ENCODE data around the gene TEX261.
A peak's percentile ranks its signal among the peaks of the same experiment; 100 is the strongest.
"Not testable (repeated sequence)": the region's sequence is repeated elsewhere in the genome, so short reads cannot be mapped to it uniquely, and the experiment has no call there.

Gene TEX261

GRCh38 chr2:70994699-70995425 is at the start of gene TEX261:
TSS of gene TEX261 (minus strand) at chr2:70994873. CDS start at chr2:70994757, 116 bp downstream.
- peak; percentile 93 for DNase-seq

- DNase-seq: no peak
Observed at GRCh38 chr2:71043531-71044407, 49.1 kb upstream of the TEX261 start.

GRCh38 chr2:71042287-71042686 is 47.6 kb upstream of the TEX261 start:
- no peak for DNase-seq

GRCh38 chr2:71036296-71036695 is 41.6 kb upstream of the TEX261 start:
- not testable (repeated sequence) for DNase-seq

- peak; percentile 75 for DNase-seq
Observed at GRCh38 chr2:71023553-71024243, 29.0 kb upstream of the TEX261 start.

- not testable (repeated sequence) for DNase-seq
Observed at GRCh38 chr2:71021394-71021793, 26.7 kb upstream of the TEX261 start.

- not testable (repeated sequence) for DNase-seq
Observed at GRCh38 chr2:71019989-71020388, 25.3 kb upstream of the TEX261 start.

GRCh38 chr2:71018625-71019024 is 24.0 kb upstream of the TEX261 start:
- DNase-seq: no peak

- not testable (repeated sequence) for DNase-seq
Observed at GRCh38 chr2:71011786-71012185, 17.1 kb upstream of the TEX261 start.

- DNase-seq: no peak
Observed at GRCh38 chr2:71008342-71008741, 13.7 kb upstream of the TEX261 start.

GRCh38 chr2:71006955-71007799 is 12.5 kb upstream of the TEX261 start:
- DNase-seq: no peak

GRCh38 chr2:71006323-71006722 is 11.7 kb upstream of the TEX261 start:
- no peak for DNase-seq

GRCh38 chr2:71005271-71006202 is 10.9 kb upstream of the TEX261 start:
- DNase-seq: no peak

- DNase-seq: no peak
Observed at GRCh38 chr2:71004857-71005256, 10.2 kb upstream of the TEX261 start.

GRCh38 chr2:71003966-71004755 is 9.5 kb upstream of the TEX261 start:
- DNase-seq: no peak

- DNase-seq: no peak
Observed at GRCh38 chr2:71003396-71003795, 8.7 kb upstream of the TEX261 start.

- no peak for DNase-seq
Observed at GRCh38 chr2:71001981-71002570, 7.4 kb upstream of the TEX261 start.

GRCh38 chr2:71001592-71001927 is 6.9 kb upstream of the TEX261 start:
- DNase-seq: no peak

- peak; percentile 85 for DNase-seq
Observed at GRCh38 chr2:71000780-71001591, 6.3 kb upstream of the TEX261 start.

Measured in CD4-positive, alpha-beta T cell treated with Interleukin-12 subunit alpha and Interleukin-12 subunit beta, for 1 hour (primary cell).